Gastrocnemius medialis (tissue), 4 donors: ENCODE results near the gene PAK1IP1. TPM values are rescaled to one million over a fixed set of nuclear protein-coding genes. Genes with fewer than 3 reads are reported as not detected.

ENCODE experiments used
- ATAC-seq, 2 donors: fragments of 150-250 bp; one replicate each; pipeline ENCODE4 v1.9.1; 2016
- DNase-seq, 2 donors: peaks; one replicate each; pipeline ENCODE4 v3.0.0-alpha.2; 2019
- H3K27ac ChIP-seq, 4 donors: fragments of 200-600 bp; sonication (generic); 1 replicate in 1 of 4; 2 replicates in 3 of 4; pipeline ENCODE4 v1.5.1; 2016 to 2018; ENCODE audit warnings: mild to moderate bottlenecking in 2 of 4, moderate library complexity in 1 of 4
- H3K27me3 ChIP-seq, 3 donors: fragments of 200-600 bp; sonication (generic) in 2 of 3; 1 replicate in 1 of 3; 2 replicates in 2 of 3; pipeline versions ENCODE4 v1.5.1 to v1.6.0; 2016 to 2019; ENCODE audit warnings: mild to moderate bottlenecking in 1 of 3, moderate library complexity in 1 of 3
- H3K36me3 ChIP-seq, 2 donors: fragments of 200-600 bp; sonication (generic) in 1 of 2; one replicate each; pipeline ENCODE4 v1.5.1; 2017 to 2018
- H3K4me1 ChIP-seq, 2 donors: fragments of 200-600 bp; sonication (generic) in 1 of 2; one replicate each; pipeline ENCODE4 v1.5.1; 2016 to 2017; ENCODE audit warnings: mild to moderate bottlenecking in 2 of 2
- H3K4me3 ChIP-seq, 4 donors: fragments of 200-600 bp; sonication (generic) in 3 of 4; 1 replicate in 1 of 4; 2 replicates in 3 of 4; pipeline ENCODE4 v1.5.1; 2016 to 2019; ENCODE audit warnings: mild to moderate bottlenecking in 2 of 4
- H3K9me3 ChIP-seq, 3 donors: fragments of 200-600 bp; sonication (generic) in 2 of 3; 1 replicate in 1 of 3; 2 replicates in 2 of 3; pipeline ENCODE4 v1.5.1; 2016 to 2019
- POLR2A ChIP-seq, 2 donors: fragments of 450-650 bp; IDR thresholded peaks; one replicate each; pipeline ENCODE4 v1.6.1; 2017; ENCODE audit warnings: antibody characterized with exemption in 2 of 2, mild to moderate bottlenecking in 2 of 2, moderate library complexity in 2 of 2
- in situ Hi-C, 4 donors: fragments of 200-750 bp; cut with MboI; loops; one replicate each; pipeline versions ENCODE4 v1.15.0 to v1.8.0; 2017; ENCODE audit warnings: low sequenced_read_pairs in 4 of 4
- intact Hi-C: fragments of 100-400 bp; cut with DNase I; formaldehyde crosslinking; loops from one replicate; pipeline ENCODE4 v1.15.1; 2023; ENCODE audit warnings: low total_unique reads
- total RNA-seq, 4 donors: library from RNA; depleted of rRNA; stranded (reverse); fragments of >200 nt; gene quantifications; one replicate each; pipeline versions ENCODE4 v1.1.0 to v1.2.3, GENCODE V29; 2016
- TF ChIP-seq, protein P1 (sequence below), 5 experiments: fragments of 450-650 bp in 3 of 5; fragments of 200-600 bp in 2 of 5; sonication (generic) in 2 of 5; IDR thresholded peaks in 4 of 5; conservative IDR thresholded peaks in 1 of 5; 1 replicate in 4 of 5; 2 replicates in 1 of 5; pipeline ENCODE4 v1.5.1; 2016 to 2019; ENCODE audit warnings: antibody characterized with exemption in 5 of 5, mild to moderate bottlenecking in 3 of 5, moderate library complexity in 3 of 5

PAK1IP1 gene
- total RNA-seq, 4 donors from 2014 or later, result 5.5 to 18.8 (median 14.2) TPM

DNA sequence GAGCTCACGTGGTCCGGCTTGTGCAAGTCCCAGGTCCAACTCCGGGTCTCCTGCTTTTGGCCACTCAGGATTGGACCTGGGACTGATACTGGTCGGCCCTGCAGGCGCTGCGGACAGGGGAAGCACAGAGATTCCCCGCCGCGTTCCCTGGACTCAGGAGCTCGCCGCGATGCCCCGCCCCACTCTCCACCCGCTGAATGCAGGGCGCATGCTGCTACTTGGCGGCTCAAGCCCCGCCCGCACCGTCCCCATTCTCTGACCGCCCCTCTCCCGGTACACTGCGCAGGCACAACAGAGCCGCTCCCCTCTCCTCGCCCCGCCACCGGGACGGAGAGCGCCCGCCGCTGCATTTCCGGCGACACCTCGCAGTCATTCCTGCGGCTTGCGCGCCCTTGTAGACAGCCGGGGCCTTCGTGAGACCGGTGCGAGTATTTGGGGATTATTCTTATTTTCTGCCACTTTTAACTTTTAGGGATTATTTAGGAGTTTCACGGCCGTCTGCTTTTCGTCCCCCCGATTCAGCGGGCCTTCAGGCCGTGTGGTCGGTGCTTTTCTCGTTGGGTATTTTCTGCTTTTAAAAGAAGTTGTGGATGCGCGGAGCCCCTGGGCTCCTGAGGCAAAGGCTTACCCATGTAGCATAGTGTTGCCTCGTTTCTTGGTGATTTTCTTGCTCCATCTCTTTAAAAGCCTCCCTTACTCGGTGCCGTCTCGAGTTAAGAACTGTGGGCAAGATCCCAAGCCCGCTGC, 28.2 kb downstream of the PAK1IP1 start, which contains the start of gene TMEM14C:
TMEM14C (plus strand) TSS at position 251 of the 747 bp plus-strand sequence. CDS start 1,544 bp downstream, outside the sequence.
- in situ Hi-C loops, result no loop called here

DNA sequence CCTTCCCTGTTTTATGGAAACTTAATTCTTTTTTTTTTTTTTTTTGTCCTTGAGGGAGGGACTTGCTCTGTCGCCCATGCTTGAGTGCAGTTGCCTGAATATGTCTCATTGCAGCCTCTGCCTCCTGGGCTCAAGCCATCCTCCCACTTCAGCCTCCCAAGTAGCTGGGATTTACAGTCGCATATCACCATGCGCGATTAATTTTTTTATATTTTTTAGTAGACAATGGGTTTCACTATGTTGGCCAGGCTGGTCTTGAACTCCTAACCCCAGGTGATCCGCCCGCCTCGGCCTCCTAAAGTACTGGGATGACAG, 28.8 kb downstream of the PAK1IP1 start:
- no peaks in the 10 kb centered on the region for H3K27me3 ChIP-seq
- H3K36me3 ChIP-seq, result peaks cover 0 to 30% of the 10 kb centered on the region in 2 donors
- in situ Hi-C loops, result no loop called here
- peak overlapping the region; percentile 87 to 96 (median 90) for H3K27ac ChIP-seq
- H3K4me3 ChIP-seq, result peak overlapping the region; percentile 64 to 80 (median 74)
- TF ChIP-seq, protein P1, sequence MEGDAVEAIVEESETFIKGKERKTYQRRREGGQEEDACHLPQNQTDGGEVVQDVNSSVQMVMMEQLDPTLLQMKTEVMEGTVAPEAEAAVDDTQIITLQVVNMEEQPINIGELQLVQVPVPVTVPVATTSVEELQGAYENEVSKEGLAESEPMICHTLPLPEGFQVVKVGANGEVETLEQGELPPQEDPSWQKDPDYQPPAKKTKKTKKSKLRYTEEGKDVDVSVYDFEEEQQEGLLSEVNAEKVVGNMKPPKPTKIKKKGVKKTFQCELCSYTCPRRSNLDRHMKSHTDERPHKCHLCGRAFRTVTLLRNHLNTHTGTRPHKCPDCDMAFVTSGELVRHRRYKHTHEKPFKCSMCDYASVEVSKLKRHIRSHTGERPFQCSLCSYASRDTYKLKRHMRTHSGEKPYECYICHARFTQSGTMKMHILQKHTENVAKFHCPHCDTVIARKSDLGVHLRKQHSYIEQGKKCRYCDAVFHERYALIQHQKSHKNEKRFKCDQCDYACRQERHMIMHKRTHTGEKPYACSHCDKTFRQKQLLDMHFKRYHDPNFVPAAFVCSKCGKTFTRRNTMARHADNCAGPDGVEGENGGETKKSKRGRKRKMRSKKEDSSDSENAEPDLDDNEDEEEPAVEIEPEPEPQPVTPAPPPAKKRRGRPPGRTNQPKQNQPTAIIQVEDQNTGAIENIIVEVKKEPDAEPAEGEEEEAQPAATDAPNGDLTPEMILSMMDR (IDR thresholded peaks at IDR 0.05 in 4 of 5, conservative IDR thresholded peaks at IDR 0.05 in 1 of 5), result no peak
- TF ChIP-seq POLR2A (IDR thresholded peaks at IDR 0.05), result no peak
- no peak for DNase-seq
- H3K4me1 ChIP-seq, result peaks cover 26% of the 10 kb centered on the region in 2 donors
- no peaks in the 10 kb centered on the region for H3K9me3 ChIP-seq
- intact Hi-C loops, result no loop called here
- peak; percentile 6 to 7 for ATAC-seq

More for the DNA sequence above, 28.2 kb downstream of the PAK1IP1 start, which contains the start of gene TMEM14C:
- ATAC-seq (peak; percentile 94 to 95), DNase-seq (peak; percentile 99)
- H3K27me3 ChIP-seq, result no peaks in the 10 kb centered on the region
- peak; percentile 72 to 79 for TF ChIP-seq POLR2A (IDR thresholded peaks at IDR 0.05)
- TF ChIP-seq, protein P1 (IDR thresholded peaks at IDR 0.05 in 4 of 5, conservative IDR thresholded peaks at IDR 0.05 in 1 of 5), result no peak
- H3K36me3 ChIP-seq, result peaks cover 0 to 27% of the 10 kb centered on the region in 2 donors
- H3K4me1 ChIP-seq, result peaks cover 26% of the 10 kb centered on the region in 2 donors
- H3K9me3 ChIP-seq, result no peaks in the 10 kb centered on the region
- H3K27ac ChIP-seq, result peak within 1 kb of the TSS; percentile 87 to 96 (median 90)
- H3K4me3 ChIP-seq, result peak within 1 kb of the TSS; percentile 64 to 80 (median 74)
- intact Hi-C loops, result loop anchor here (1.0 kb wide), 3 partner anchors 24 to 213 kb away; partner anchors contain the start of genes C6orf52, PAK1IP1 and TMEM14B

DNA sequence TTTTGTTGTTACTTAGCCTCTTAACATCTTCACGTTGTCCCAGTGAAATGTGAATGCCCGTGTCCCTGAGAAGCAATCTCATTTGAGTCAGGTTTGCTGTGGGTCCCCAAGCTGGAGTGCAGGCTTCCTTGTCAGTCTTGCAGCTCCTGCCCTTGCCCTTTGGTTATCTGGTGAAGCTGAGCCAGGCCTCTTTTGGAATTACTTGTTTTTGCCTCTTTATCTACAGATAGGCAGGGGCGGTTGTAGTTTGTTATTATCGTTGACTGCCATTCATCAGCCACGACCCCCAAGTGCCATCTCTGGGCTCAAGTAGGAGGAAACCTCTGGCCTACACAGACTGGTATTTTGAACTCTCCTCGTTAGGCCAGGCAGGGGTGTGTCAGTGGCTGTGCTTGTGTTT, 30.3 kb downstream of the PAK1IP1 start:
- Histone ChIP-seq H3K4me1 (peaks cover 26 to 32% of the 10 kb centered on the region in 2 donors), H3K9me3 (no peaks in the 10 kb centered on the region), H3K36me3 (peaks cover 0 to 44% of the 10 kb centered on the region in 2 donors), H3K27ac (peak overlapping the region in 1 of 4 donors; percentile 34), H3K27me3 (no peaks in the 10 kb centered on the region), H3K4me3 (no peak overlapping the region)
- TF ChIP-seq, protein P1 (IDR thresholded peaks at IDR 0.05 in 4 of 5, conservative IDR thresholded peaks at IDR 0.05 in 1 of 5), result no peak
- TF ChIP-seq POLR2A (IDR thresholded peaks at IDR 0.05), result no peak
- DNase-seq, result no peak
- in situ Hi-C loops, result no loop called here
- ATAC-seq, result no peak
- intact Hi-C loops, result no loop called here

DNA sequence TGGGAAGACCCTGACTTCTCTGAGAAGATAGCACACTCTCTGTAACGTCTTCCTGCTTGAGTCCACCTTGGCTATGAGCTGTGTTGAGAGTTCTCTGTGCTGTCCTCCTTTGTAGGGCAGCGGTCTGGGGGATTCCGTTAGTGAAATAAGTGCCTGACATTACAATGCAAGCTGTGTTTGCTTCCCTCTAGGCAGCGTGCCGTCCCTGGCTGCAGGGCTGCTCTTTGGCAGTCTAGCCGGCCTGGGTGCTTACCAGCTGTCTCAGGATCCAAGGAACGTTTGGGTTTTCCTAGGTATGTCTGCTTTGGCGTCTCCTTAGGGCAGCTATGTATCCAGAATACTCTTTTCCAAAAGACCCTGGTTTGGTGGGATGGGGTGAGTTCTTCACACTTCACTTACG, 30.9 kb downstream of the PAK1IP1 start:
- Histone ChIP-seq H3K4me1 (peaks cover 26 to 37% of the 10 kb centered on the region in 2 donors), H3K27ac (peak overlapping the region in 1 of 4 donors; percentile 34), H3K9me3 (no peaks in the 10 kb centered on the region), H3K4me3 (no peak overlapping the region), H3K27me3 (no peaks in the 10 kb centered on the region), H3K36me3 (peaks cover 0 to 51% of the 10 kb centered on the region in 2 donors)
- DNase-seq (no peak), ATAC-seq (no peak)
- in situ Hi-C loops (no loop called here), intact Hi-C loops (no loop called here)
- TF ChIP-seq POLR2A (IDR thresholded peaks at IDR 0.05), result no peak
- TF ChIP-seq, protein P1 (IDR thresholded peaks at IDR 0.05 in 4 of 5, conservative IDR thresholded peaks at IDR 0.05 in 1 of 5), result no peak
